Activated naive CD4-positive, alpha-beta T cell treated with anti-CD3 and anti-CD28 coated beads, Interleukin-2, amount 10 ng/mL, durations not matched to agents 7 days and 5 days (primary cell): ENCODE data around the gene MLKL.
"Not testable (repeated sequence)": the region's sequence is repeated elsewhere in the genome, so short reads cannot be mapped to it uniquely, and the experiment has no call there.

Source experiments
- CTCF ChIA-PET: fragments of 350-600 bp; sonication (Branson Sonifier 250); formaldehyde crosslinking; loops from one replicate; lab custom pipeline; 2021; ENCODE audit warnings: antibody characterized with exemption; lab: Charles Lee
- DNase-seq: peaks from one replicate; pipeline ENCODE4 v3.0.0-alpha.2; 2020
- H3K27ac Mint-ChIP-seq: one replicate; pipeline ENCODE4 v1.8.0; 2021; ENCODE audit warnings: mild to moderate bottlenecking, moderate library complexity, mixed read lengths
- H3K27me3 Mint-ChIP-seq: one replicate; pipeline ENCODE4 v1.8.0; 2021; ENCODE audit warnings: mild to moderate bottlenecking, mixed read lengths
- H3K36me3 Mint-ChIP-seq: one replicate; pipeline ENCODE4 v1.8.0; 2021; ENCODE audit warnings: mixed read lengths
- H3K4me1 Mint-ChIP-seq: one replicate; pipeline ENCODE4 v1.8.0; 2021; ENCODE audit warnings: mixed read lengths
- H3K4me3 Mint-ChIP-seq: one replicate; pipeline ENCODE4 v1.8.0; 2021; ENCODE audit warnings: mild to moderate bottlenecking, moderate library complexity, mixed read lengths
- H3K9me3 Mint-ChIP-seq: one replicate; pipeline ENCODE4 v1.8.0; 2021; ENCODE audit warnings: mixed read lengths

The MLKL gene

DNA sequence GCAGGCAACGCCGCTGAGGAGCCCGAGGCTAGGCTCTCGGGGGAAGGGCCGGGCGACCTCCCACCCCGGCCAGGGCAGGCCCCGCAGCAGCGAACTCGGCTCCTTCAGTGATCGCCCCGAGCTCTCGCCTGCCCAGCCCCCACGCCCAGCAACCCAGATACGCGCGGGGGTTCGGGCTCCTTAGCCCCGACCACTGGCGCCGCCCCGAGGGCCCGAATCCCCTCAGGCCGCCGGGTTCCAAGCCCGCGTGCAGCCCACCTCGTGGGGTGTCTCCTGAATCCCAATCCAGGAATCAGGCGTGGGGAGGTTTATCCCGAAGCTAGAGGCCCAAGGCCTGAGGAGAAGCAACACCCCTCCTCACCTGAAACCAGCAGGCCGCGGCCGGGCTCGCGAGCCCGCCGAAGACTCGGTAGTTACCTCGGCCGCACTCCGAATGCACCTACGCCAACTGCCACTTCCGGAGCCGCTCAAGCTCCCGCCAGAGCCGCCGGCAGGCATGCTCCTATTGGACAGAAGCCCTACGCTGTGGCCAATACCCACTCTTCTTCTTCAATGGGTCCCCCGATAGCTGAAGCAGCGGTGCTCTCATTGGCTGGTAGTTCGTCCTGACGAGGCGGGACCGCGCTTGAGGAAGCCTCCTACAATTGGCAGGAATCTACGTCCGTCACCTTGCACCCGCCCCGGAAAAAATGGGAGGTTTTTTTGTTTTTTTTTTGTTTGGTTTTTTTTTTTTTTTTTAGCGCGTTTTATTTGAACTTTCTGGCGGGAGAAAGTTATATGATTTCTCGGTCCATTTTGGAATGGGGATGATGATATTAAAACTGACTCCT lies 34.0 kb downstream of the MLKL start, which contains the start of gene RFWD3:
RFWD3 (minus strand) TSS at position 453 of the 830 bp plus-strand sequence. CDS start 5,428 bp downstream, outside the sequence.
- Mint-ChIP-seq H3K36me3 (peaks cover 48% of the 10 kb centered on the region), H3K27ac (peak within 1 kb of the TSS; percentile 95), H3K4me3 (peak within 1 kb of the TSS; percentile 87), H3K9me3 (peaks cover 4% of the 10 kb centered on the region), H3K4me1 (peaks cover 50% of the 10 kb centered on the region), H3K27me3 (no peaks in the 10 kb centered on the region)
- DNase-seq: peak; percentile 98
- CTCF ChIA-PET: interaction anchor here (2.2 kb wide), 1 partner anchor 34 kb away, joined by 7 read pairs; the partner anchor contains the start of gene MLKL

DNA sequence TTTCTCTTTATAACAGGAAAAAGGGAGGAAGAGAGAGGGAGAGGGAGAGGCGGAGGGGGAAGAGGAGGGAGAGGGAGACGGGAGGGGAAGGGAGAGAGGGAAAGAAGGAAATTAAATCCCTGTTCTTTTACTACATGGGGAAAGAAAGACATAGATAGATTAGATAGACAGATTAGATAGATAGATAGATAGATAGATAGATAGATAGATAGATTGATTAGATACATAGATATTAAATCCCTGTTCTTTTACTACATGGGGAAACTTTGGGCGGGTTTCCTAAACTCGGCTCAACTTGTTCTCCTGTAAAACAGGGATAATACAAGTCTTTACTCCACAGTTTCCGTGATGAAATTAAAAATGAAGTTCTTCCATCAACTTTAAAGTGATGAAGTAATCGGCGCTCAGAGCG lies 34.6 kb downstream of the MLKL start:
- H3K4me1 Mint-ChIP-seq: peaks cover 55% of the 10 kb centered on the region

GRCh38 chr16:74661064-74661463 lies 39.6 kb downstream of the MLKL start:
- Mint-ChIP-seq H3K27ac (no peak overlapping the region), H3K36me3 (peaks cover 79% of the 10 kb centered on the region), H3K9me3 (no peaks in the 10 kb centered on the region), H3K4me3 (no peak overlapping the region), H3K27me3 (no peaks in the 10 kb centered on the region), H3K4me1 (peaks cover 83% of the 10 kb centered on the region)
- DNase-seq: no peak
- CTCF ChIA-PET: interaction anchor here (2.5 kb wide), 1 partner anchor 10 kb away, joined by 6 read pairs; no protein-coding TSS in a partner anchor

More for the DNA sequence above, 34.6 kb downstream of the MLKL start:
- H3K27ac Mint-ChIP-seq: peak overlapping the region; percentile 95
- no peaks in the 10 kb centered on the region for H3K27me3 Mint-ChIP-seq
- peak overlapping the region; percentile 87 for H3K4me3 Mint-ChIP-seq
- no peak for DNase-seq
- peaks cover 4% of the 10 kb centered on the region for H3K9me3 Mint-ChIP-seq
- H3K36me3 Mint-ChIP-seq: peaks cover 51% of the 10 kb centered on the region
- CTCF ChIA-PET: interaction anchor here (0.6 kb wide), 1 partner anchor 447 kb away, joined by 3 read pairs; no protein-coding TSS in a partner anchor

DNA sequence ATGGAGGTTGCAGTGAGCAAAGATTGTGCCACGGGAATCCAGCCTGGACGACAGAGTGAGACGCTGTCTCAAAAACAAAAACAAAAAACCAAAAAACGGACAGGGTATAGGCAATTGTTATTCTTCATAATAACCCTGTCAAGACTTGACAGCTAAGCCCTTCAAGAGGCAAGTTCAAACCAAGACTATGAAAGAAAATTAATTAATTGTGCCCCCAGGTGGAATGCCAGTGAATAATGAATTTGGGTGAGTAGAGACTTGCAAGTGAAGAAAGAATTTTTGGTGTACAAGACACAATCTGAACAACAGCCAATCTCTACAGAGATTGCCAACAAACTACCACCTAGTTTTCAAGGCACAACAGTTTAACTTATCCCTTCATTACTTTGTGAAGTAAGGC lies 40.3 kb downstream of the MLKL start:
- DNase-seq: no peak
- CTCF ChIA-PET: interaction anchor here (2.5 kb wide), 1 partner anchor 9 kb away, joined by 6 read pairs; no protein-coding TSS in a partner anchor
- Mint-ChIP-seq H3K36me3 (peaks cover 82% of the 10 kb centered on the region), H3K27me3 (no peaks in the 10 kb centered on the region), H3K27ac (no peak overlapping the region), H3K4me3 (no peak overlapping the region), H3K4me1 (peaks cover 88% of the 10 kb centered on the region), H3K9me3 (no peaks in the 10 kb centered on the region)

DNA sequence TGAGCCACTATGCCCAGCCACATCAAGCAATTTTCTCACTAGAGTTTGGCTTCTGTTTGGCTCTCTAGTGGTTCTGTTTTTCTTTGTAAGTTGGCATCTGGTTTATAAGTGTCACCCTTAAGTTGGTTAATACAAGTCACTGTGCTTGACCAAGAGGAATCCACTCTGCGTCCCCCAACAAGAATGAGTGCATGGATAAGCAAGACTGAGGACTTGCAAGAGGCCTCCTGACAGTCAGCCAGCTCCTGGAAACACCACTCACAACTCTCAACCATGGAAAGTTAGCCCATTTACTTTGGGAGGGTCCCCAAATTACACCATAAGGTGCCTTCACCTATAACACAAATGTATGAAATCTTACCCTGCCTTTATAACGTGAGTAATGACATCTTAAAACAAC lies 41.6 kb downstream of the MLKL start:
- CTCF ChIA-PET: interaction anchor here (2.5 kb wide), 1 partner anchor 8 kb away, joined by 6 read pairs; no protein-coding TSS in a partner anchor
- H3K4me3 Mint-ChIP-seq: no peak overlapping the region
- H3K9me3 Mint-ChIP-seq: no peaks in the 10 kb centered on the region
- H3K27me3 Mint-ChIP-seq: no peaks in the 10 kb centered on the region
- DNase-seq: no peak
- H3K36me3 Mint-ChIP-seq: peaks cover 73% of the 10 kb centered on the region
- H3K27ac Mint-ChIP-seq: no peak overlapping the region
- peaks cover 85% of the 10 kb centered on the region for H3K4me1 Mint-ChIP-seq

- no peak for DNase-seq
- CTCF ChIA-PET: no interaction called here
- H3K36me3 Mint-ChIP-seq: peaks cover 68% of the 10 kb centered on the region
- no peaks in the 10 kb centered on the region for H3K9me3 Mint-ChIP-seq
- H3K4me3 Mint-ChIP-seq: no peak overlapping the region
- peaks cover 78% of the 10 kb centered on the region for H3K4me1 Mint-ChIP-seq
- no peak overlapping the region for H3K27ac Mint-ChIP-seq
- H3K27me3 Mint-ChIP-seq: no peaks in the 10 kb centered on the region
Observed at GRCh38 chr16:74657870-74658642, 42.6 kb downstream of the MLKL start.

DNA sequence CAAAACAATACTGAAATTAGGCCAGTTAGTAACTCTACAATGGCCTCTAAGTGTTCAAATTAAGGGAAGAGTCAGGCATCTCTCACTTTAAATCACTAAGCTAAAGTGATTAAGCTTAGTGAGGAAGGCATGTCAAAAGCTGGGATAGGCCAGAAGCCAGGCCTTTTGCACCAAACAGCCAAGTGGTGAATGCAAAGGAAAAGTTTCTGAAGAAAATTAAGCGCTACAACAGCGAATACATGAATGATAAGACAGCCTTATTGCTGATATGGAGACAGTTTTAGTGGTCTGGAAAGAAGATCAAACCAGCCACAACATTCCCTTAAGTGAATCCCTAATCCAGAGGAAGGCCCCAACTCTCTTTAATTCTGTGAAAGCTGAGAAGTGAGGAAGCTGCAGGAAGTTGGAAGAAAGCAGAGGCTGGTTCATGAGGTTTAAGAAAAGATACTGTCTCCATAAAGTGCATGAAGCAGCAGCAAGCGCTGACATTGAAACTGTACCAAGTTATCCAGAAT lies 46.1 kb downstream of the MLKL start:
- no peak overlapping the region for H3K4me3 Mint-ChIP-seq
- peak overlapping the region; percentile 16 for H3K27ac Mint-ChIP-seq
- no peaks in the 10 kb centered on the region for H3K9me3 Mint-ChIP-seq
- peaks cover 51% of the 10 kb centered on the region for H3K4me1 Mint-ChIP-seq
- peaks cover 64% of the 10 kb centered on the region for H3K36me3 Mint-ChIP-seq
- no peaks in the 10 kb centered on the region for H3K27me3 Mint-ChIP-seq
- no peak for DNase-seq
- CTCF ChIA-PET: no interaction called here

- H3K27ac Mint-ChIP-seq, H3K27me3 Mint-ChIP-seq, CTCF ChIA-PET, DNase-seq, H3K9me3 Mint-ChIP-seq, H3K4me3 Mint-ChIP-seq: not testable (repeated sequence)
- peaks cover 35% of the 10 kb centered on the region for H3K4me1 Mint-ChIP-seq
- peaks cover 59% of the 10 kb centered on the region for H3K36me3 Mint-ChIP-seq
Observed at GRCh38 chr16:74652883-74653282, 47.8 kb downstream of the MLKL start.

DNA sequence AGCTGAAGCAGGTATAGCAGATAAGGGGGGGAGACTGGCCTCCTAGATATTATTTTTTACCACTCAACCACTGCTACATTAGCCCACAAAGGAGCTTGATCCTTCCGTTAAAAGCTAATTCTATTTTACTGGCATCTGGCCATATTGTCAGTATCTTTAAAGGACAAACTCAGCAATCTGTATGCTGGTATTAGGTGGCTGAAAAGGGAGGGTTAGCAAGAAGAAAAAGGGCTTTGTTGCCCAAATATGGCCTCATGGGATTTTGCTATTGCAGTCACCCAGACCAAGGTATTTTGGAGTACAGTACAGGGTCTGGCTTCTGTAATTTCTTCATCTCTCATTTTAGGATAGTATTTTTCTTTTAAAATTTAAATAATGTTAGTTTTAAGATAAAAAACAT lies 48.4 kb downstream of the MLKL start:
- Mint-ChIP-seq H3K27me3 (no peaks in the 10 kb centered on the region), H3K36me3 (peaks cover 56% of the 10 kb centered on the region), H3K9me3 (no peaks in the 10 kb centered on the region), H3K4me3 (no peak overlapping the region), H3K4me1 (peaks cover 30% of the 10 kb centered on the region), H3K27ac (no peak overlapping the region)
- CTCF ChIA-PET: interaction anchor here (0.8 to 1.6 kb wide), 6 partner anchors 12 to 50 kb away, joined by 3 to 5 read pairs (median 4); no protein-coding TSS in a partner anchor
- DNase-seq: no peak

DNA sequence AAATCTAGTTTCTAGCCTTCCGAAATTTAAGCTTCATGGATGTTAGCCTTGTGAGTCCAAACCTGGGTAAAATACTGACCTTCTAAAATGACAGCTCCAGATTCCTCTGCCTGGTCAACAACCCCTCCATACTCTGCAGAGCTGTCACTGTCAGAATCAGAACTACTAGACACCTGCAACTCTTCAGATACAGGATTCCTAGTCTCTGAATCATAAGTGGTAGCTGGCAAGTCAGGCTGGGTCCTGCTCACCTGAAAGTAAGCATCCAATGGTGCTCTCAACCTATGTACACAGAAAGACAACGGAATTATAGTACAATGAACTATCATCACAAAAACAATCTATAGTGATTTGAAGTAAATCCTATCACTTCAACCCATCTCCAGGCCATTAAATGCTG lies 48.8 kb downstream of the MLKL start:
- DNase-seq: no peak
- H3K9me3 Mint-ChIP-seq: no peaks in the 10 kb centered on the region
- H3K27me3 Mint-ChIP-seq: no peaks in the 10 kb centered on the region
- H3K27ac Mint-ChIP-seq: no peak overlapping the region
- peaks cover 26% of the 10 kb centered on the region for H3K4me1 Mint-ChIP-seq
- H3K36me3 Mint-ChIP-seq: peaks cover 53% of the 10 kb centered on the region
- H3K4me3 Mint-ChIP-seq: no peak overlapping the region
- CTCF ChIA-PET: interaction anchor here (0.8 to 1.6 kb wide), 8 partner anchors 8 to 50 kb away, joined by 3 to 6 read pairs (median 4); no protein-coding TSS in a partner anchor

GRCh38 chr16:74650966-74651567 lies 49.6 kb downstream of the MLKL start:
- CTCF ChIA-PET: interaction anchor here (1.0 to 1.6 kb wide), 8 partner anchors 9 to 51 kb away, joined by 3 to 6 read pairs (median 4); no protein-coding TSS in a partner anchor
- H3K27ac Mint-ChIP-seq: no peak overlapping the region
- H3K9me3 Mint-ChIP-seq: no peaks in the 10 kb centered on the region

GRCh38 chr16:74649839-74650504 lies 50.7 kb downstream of the MLKL start:
- Mint-ChIP-seq H3K4me3 (no peak overlapping the region), H3K27ac (no peak overlapping the region), H3K36me3 (peaks cover 49% of the 10 kb centered on the region)

More at GRCh38 chr16:74650966-74651567, 49.6 kb downstream of the MLKL start:
- no peak overlapping the region for H3K4me3 Mint-ChIP-seq
- no peak for DNase-seq
- peaks cover 20% of the 10 kb centered on the region for H3K4me1 Mint-ChIP-seq
- H3K27me3 Mint-ChIP-seq: no peaks in the 10 kb centered on the region
- peaks cover 49% of the 10 kb centered on the region for H3K36me3 Mint-ChIP-seq

GRCh38 chr16:74641969-74642368 lies 58.7 kb downstream of the MLKL start:
- H3K27ac Mint-ChIP-seq: no peak overlapping the region
- H3K9me3 Mint-ChIP-seq: no peaks in the 10 kb centered on the region
- H3K4me1 Mint-ChIP-seq: no peaks in the 10 kb centered on the region
- DNase-seq: no peak
- peaks cover 48% of the 10 kb centered on the region for H3K36me3 Mint-ChIP-seq
- no peak overlapping the region for H3K4me3 Mint-ChIP-seq
- no peaks in the 10 kb centered on the region for H3K27me3 Mint-ChIP-seq
- CTCF ChIA-PET: interaction anchor here (0.8 to 1.4 kb wide), 2 partner anchors 13 to 18 kb away, joined by 3 read pairs; no protein-coding TSS in a partner anchor

More at GRCh38 chr16:74649839-74650504, 50.7 kb downstream of the MLKL start:
- no peaks in the 10 kb centered on the region for H3K9me3 Mint-ChIP-seq
- DNase-seq: no peak
- CTCF ChIA-PET: interaction anchor here (1.5 kb wide), 1 partner anchor 27 kb away, joined by 4 read pairs; no protein-coding TSS in a partner anchor
- no peaks in the 10 kb centered on the region for H3K27me3 Mint-ChIP-seq
- H3K4me1 Mint-ChIP-seq: peaks cover 13% of the 10 kb centered on the region
